NCI-H146 treated with DMSO at 0.1 percent for 48 hours (cell line): ENCODE results near the gene SEMA4A.

Experiments
- DNase-seq: peaks from one replicate; lab custom pipeline; 2025; ENCODE audit not compliant: unreplicated experiment; lab: John Stamatoyannopoulos, UW

The SEMA4A gene

GRCh38 chr1:156134716-156135435, 18.5 kb upstream of the SEMA4A start:
- DNase-seq, result no peak

GRCh38 chr1:156135930-156136871, 17.2 kb upstream of the SEMA4A start:
- DNase-seq, result no peak

DNA sequence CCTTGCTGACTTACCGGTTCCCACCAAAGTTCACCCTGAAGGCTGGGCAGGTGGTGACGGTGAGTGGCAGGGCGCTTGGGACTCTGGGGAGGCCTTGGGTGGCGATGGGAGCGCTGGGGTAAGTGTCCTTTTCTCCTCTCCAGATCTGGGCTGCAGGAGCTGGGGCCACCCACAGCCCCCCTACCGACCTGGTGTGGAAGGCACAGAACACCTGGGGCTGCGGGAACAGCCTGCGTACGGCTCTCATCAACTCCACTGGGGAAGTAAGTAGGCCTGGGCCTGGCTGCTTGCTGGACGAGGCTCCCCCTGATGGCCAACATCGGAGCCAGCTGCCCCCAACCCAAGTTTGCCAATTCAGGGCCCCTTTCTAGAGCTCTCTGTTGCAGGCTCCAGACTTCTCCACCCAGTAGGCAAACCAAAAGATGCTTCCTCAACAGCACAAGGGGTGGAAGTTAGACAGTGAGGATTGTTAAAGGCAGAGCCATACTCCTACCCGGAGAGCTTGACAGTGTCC, 16.4 kb upstream of the SEMA4A start:
- DNase-seq, result no peak

DNA sequence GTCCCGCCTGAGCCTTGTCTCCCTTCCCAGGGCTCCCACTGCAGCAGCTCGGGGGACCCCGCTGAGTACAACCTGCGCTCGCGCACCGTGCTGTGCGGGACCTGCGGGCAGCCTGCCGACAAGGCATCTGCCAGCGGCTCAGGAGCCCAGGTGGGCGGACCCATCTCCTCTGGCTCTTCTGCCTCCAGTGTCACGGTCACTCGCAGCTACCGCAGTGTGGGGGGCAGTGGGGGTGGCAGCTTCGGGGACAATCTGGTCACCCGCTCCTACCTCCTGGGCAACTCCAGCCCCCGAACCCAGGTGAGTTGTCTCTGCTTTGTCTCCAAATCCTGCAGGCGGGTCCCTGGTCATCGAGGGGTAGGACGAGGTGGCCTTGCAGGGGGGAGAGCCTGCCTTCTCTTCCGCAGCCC, 14.9 kb upstream of the SEMA4A start:
- no peak for DNase-seq

- DNase-seq, result no peak
Measured at GRCh38 chr1:156140879-156141707, 12.3 kb upstream of the SEMA4A start.

DNA sequence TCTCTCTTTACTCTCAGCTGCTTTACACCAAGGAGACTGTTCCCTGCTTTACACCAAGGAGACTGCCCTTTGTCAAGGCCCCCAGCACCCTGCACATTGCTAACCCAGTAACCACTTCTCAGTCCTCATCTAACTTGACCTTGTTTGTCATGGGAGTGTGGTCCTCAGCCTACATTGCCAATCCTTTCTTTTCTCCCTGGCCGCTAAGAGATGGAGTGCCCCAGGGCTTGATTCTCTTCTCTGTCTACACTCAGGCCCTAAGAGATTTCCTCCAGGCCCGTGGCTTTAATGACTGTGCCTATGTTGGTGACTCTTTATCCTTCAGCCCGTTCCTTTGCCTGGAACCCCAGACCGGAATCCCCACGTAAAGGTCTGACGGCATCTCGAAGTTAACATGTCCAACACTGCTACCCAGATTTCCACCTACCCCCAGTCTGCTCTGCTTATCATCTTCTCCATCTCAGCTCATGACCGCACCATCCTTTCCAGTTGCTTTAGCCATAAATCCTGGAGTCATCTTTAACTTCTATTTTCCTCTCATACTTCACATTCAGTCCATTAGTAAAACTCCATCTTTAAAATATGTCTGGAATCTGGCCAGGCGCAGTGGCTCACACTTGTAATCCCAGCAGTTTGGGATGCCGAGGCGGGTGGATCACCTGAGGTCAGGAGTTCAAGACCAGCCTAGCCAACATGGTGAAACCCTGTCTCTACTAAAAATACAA, 9.5 kb upstream of the SEMA4A start:
- no peak for DNase-seq

- DNase-seq, result no peak
Measured at GRCh38 chr1:156144742-156145141, 8.6 kb upstream of the SEMA4A start.

GRCh38 chr1:156145650-156146019, 7.8 kb upstream of the SEMA4A start:
- DNase-seq, result no peak

DNA sequence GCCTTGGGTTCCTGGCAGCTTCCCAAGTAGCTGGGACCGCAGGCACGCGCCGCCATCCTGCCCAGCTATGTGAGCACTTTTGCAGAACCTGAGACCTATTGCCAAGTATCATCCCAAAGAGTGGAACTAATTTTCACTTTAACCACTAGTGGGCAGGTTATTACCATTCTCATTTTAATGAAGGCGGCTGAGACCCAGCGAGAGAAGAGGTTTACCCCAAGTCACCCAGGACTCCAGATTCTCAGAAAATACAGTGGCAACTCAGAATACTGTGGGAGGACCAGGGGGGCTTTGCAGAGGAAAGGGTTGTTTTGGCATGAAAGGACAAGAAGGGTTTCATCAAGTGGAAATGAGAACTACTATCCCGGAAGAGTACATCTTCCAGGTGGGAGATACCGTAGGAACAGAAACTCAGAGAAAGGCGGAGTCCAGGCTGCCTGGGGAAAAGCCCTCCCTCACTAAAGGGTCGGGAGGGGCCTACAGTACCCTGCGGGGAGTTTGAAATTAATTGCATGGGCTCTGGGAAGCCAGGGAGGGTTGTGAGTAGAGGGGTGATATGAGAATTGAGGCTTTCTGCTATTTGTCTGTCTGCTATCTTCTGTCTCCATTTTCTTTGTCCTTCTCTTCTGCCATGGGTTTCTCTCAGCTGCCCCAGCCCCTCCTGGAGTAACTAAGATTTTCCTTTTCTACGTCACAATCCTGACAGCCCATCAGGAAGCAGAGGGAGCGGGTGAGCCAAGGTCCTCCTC, 7.2 kb upstream of the SEMA4A start:
- DNase-seq, result peak; percentile 77

DNA sequence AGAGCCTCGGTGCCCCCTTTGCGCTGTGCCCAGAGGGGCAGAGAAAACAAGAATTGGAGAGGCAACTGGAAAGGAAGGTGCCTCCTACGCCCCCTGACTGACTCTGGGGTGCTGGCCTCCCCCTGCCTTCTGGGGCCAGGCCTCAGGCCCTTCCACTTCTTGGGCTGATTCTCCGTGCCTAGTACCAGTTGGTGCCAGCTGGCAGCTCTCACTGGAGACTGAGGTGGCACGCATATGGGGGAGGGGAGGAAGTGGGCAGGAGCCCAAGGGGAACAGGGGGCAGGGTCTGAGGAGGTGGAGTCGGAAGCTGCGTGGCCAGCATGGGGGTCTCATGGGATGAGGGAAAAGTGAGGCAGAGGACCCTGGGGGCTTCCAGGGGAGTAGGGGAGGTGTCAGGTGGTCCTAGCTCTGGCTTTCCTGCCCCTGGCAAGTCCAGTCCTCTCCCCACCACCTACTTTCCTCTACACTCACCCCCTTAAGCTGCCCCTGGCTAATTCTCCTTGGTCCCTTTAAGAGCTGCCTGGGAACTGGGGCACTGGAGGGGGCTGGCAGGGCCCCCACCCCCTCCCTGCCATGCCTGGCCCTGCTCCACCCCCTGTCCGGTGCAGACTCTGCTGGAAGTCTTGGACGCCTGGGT, 6.5 kb upstream of the SEMA4A start:
- no peak for DNase-seq

- DNase-seq, result no peak
Measured at GRCh38 chr1:156148216-156148615, 5.2 kb upstream of the SEMA4A start.

DNA sequence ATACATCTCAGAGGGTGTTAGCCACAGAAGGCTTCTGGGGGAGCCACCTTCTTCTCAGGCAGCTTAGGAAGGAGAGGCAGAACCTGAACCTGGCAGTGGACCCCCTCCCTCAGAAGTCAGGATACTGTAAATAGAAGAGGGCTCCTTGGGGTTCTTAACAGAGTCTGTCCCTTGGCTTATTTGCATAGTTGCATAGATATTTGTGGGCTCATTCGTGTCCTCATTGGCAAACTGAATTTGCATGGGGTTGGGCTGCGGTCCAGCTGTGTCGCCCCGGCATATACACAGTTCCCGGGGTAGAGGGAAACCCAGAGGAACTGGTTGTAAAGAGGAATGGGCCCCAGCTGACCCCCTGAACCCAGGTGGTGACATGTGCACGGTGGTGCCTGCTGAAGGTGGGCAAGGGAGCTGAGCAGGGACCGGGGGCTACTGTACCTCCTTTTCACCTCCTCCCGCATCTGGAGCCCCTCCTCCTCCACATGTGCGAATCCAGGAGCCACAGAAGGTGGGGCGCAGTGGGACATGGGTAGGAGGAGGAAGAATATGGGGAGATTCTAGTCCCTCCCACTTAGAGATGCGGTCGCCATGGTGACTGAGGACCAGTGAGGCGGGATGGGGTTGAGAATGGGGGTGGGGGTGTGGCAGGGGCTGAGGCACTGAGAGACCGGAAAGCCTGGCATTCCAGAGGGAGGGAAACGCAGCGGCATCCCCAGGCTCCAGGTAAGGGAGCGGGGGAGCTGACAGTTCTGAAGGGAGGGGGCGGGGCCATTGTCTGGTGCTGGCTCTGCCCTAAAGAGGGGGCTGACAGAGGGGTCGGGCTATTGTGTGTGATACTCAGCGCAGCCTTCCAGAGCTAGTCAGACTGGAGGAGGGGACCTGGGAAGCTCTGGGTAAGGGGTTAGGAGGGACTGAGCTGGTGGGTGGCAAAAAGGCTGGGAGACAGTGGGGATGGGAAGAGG, 3.7 kb upstream of the SEMA4A start:
- DNase-seq, result no peak

- no peak for DNase-seq
Measured at GRCh38 chr1:156150333-156151011, 2.9 kb upstream of the SEMA4A start.

DNA sequence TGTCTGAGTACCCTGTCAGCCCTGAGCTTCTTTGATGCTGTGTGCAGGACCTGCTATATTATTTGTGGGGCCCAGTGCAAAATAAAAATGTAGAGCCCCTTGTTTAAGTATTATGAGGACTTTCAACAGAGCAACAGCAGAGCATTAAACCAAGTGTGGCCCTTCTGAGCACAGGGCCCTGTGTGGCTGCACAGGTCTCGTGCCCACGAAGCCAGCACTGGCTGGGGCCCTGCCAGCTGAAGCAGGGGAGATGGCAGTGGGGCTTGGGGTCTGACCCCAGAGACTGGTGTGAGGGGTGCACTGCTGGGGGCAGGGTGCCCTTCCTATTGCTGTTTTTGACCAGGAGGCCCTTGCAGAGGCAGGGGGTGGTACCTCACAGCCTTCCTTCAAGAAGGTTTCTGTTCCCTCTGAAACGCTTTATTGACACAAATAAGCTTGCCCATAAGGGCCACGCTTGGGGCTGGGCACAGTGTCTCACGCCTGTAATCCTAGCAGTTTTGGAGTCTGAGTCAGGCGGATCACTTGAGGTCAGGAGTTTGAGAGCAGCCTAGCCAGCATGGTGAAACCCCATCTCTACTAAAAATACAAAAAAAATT, 2.2 kb upstream of the SEMA4A start:
- no peak for DNase-seq

GRCh38 chr1:156152628-156153027, 757 bp upstream of the SEMA4A start:
- no peak for DNase-seq

- no peak for DNase-seq
Measured at GRCh38 chr1:156154317-156154749, 948 bp downstream of the SEMA4A start.
